WTC11 (cell line): ENCODE results near the gene IFITM5.

Experiments used
- ATF3 ChIP-seq: sonication (generic); formaldehyde crosslinking; conservative IDR thresholded peaks from 2 replicates; pipeline ENCODE4 v1.8.1; 2022; ENCODE audit warnings: mild to moderate bottlenecking, missing genetic modification reagents
- CREM ChIP-seq: sonication (generic); formaldehyde crosslinking; IDR thresholded peaks from 2 replicates; pipeline ENCODE4 v1.8.1; 2022; ENCODE audit warnings: mild to moderate bottlenecking, missing genetic modification reagents, moderate library complexity
- ESRRA ChIP-seq: sonication (generic); formaldehyde crosslinking; IDR thresholded peaks from 2 replicates; pipeline ENCODE4 v1.8.1; 2022; ENCODE audit warnings: mild to moderate bottlenecking, missing genetic modification reagents, borderline replicate concordance
- FOXK1 ChIP-seq: sonication (generic); formaldehyde crosslinking; IDR thresholded peaks from 2 replicates; pipeline ENCODE4 v1.8.0; 2022; ENCODE audit warnings: mild to moderate bottlenecking, moderate library complexity, missing genetic modification reagents
- GABPB1 ChIP-seq: sonication (generic); formaldehyde crosslinking; IDR thresholded peaks from 2 replicates; pipeline ENCODE4 v1.8.1; 2023; ENCODE audit warnings: mild to moderate bottlenecking, missing genetic modification reagents
- JUN ChIP-seq: sonication (generic); formaldehyde crosslinking; IDR thresholded peaks from 2 replicates; pipeline ENCODE4 v1.8.0; 2023; ENCODE audit warnings: mild to moderate bottlenecking, missing genetic modification reagents
- NFYB ChIP-seq: sonication (generic); formaldehyde crosslinking; conservative IDR thresholded peaks from 2 replicates; pipeline ENCODE4 v1.8.0; 2022; ENCODE audit warnings: low read depth, missing genetic modification reagents
- PRDM15 ChIP-seq: sonication (generic); formaldehyde crosslinking; IDR thresholded peaks from 2 replicates; pipeline ENCODE4 v1.8.0; 2022; ENCODE audit warnings: missing genetic modification reagents
- SP1 ChIP-seq: sonication (generic); formaldehyde crosslinking; conservative IDR thresholded peaks from 2 replicates; pipeline ENCODE4 v1.8.1; 2022; ENCODE audit warnings: missing genetic modification reagents
- TEAD4 ChIP-seq: sonication (generic); formaldehyde crosslinking; IDR thresholded peaks from 2 replicates; pipeline ENCODE4 v1.8.0; 2022; ENCODE audit warnings: mild to moderate bottlenecking, missing genetic modification reagents
- ZNF121 ChIP-seq: sonication (generic); formaldehyde crosslinking; IDR thresholded peaks from 2 replicates; pipeline ENCODE4 v1.8.0; 2023; ENCODE audit warnings: missing genetic modification reagents
- TF ChIP-seq, protein P1 (sequence below): fragments of 200-600 bp; IDR thresholded peaks from 2 replicates; pipeline ENCODE4 v1.8.0; 2022; ENCODE audit warnings: antibody characterized with exemption
- TF ChIP-seq, protein P2 (sequence below): sonication (generic); formaldehyde crosslinking; IDR thresholded peaks from 2 replicates; pipeline ENCODE4 v1.8.0; 2022; ENCODE audit warnings: mild to moderate bottlenecking, missing genetic modification reagents
- TF ChIP-seq, protein P3 (sequence below): sonication (generic); formaldehyde crosslinking; IDR thresholded peaks from 2 replicates; pipeline ENCODE4 v1.8.1; 2022; ENCODE audit warnings: low read depth, mild to moderate bottlenecking, moderate library complexity, missing genetic modification reagents, borderline replicate concordance

- no peak for TF ChIP-seq NFYB (CRISPR knock-in tag)
- TF ChIP-seq FOXK1 (CRISPR knock-in tag): no peak
- TF ChIP-seq CREM (CRISPR knock-in tag): no peak
- no peak for TF ChIP-seq ZNF121 (CRISPR knock-in tag)
- no peak for TF ChIP-seq ESRRA (CRISPR knock-in tag)
- TF ChIP-seq, protein P1, sequence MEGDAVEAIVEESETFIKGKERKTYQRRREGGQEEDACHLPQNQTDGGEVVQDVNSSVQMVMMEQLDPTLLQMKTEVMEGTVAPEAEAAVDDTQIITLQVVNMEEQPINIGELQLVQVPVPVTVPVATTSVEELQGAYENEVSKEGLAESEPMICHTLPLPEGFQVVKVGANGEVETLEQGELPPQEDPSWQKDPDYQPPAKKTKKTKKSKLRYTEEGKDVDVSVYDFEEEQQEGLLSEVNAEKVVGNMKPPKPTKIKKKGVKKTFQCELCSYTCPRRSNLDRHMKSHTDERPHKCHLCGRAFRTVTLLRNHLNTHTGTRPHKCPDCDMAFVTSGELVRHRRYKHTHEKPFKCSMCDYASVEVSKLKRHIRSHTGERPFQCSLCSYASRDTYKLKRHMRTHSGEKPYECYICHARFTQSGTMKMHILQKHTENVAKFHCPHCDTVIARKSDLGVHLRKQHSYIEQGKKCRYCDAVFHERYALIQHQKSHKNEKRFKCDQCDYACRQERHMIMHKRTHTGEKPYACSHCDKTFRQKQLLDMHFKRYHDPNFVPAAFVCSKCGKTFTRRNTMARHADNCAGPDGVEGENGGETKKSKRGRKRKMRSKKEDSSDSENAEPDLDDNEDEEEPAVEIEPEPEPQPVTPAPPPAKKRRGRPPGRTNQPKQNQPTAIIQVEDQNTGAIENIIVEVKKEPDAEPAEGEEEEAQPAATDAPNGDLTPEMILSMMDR: no peak
- TF ChIP-seq TEAD4 (CRISPR knock-in tag): no peak
- TF ChIP-seq SP1 (CRISPR knock-in tag): no peak
- TF ChIP-seq JUN: no peak
- TF ChIP-seq, protein P2, sequence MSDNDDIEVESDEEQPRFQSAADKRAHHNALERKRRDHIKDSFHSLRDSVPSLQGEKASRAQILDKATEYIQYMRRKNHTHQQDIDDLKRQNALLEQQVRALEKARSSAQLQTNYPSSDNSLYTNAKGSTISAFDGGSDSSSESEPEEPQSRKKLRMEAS (CRISPR knock-in tag): no peak
- no peak for TF ChIP-seq ATF3 (CRISPR knock-in tag)
- TF ChIP-seq, protein P3, sequence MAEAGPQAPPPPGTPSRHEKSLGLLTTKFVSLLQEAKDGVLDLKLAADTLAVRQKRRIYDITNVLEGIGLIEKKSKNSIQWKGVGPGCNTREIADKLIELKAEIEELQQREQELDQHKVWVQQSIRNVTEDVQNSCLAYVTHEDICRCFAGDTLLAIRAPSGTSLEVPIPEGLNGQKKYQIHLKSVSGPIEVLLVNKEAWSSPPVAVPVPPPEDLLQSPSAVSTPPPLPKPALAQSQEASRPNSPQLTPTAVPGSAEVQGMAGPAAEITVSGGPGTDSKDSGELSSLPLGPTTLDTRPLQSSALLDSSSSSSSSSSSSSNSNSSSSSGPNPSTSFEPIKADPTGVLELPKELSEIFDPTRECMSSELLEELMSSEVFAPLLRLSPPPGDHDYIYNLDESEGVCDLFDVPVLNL (CRISPR knock-in tag): no peak
- TF ChIP-seq PRDM15: no peak
- no peak for TF ChIP-seq GABPB1 (CRISPR knock-in tag)
These were observed 18.4 kb downstream of the IFITM5 start for GRCh38 chr11:280706-281485.
